Measurements from ENCODE around the gene HS1BP3.

DNA sequence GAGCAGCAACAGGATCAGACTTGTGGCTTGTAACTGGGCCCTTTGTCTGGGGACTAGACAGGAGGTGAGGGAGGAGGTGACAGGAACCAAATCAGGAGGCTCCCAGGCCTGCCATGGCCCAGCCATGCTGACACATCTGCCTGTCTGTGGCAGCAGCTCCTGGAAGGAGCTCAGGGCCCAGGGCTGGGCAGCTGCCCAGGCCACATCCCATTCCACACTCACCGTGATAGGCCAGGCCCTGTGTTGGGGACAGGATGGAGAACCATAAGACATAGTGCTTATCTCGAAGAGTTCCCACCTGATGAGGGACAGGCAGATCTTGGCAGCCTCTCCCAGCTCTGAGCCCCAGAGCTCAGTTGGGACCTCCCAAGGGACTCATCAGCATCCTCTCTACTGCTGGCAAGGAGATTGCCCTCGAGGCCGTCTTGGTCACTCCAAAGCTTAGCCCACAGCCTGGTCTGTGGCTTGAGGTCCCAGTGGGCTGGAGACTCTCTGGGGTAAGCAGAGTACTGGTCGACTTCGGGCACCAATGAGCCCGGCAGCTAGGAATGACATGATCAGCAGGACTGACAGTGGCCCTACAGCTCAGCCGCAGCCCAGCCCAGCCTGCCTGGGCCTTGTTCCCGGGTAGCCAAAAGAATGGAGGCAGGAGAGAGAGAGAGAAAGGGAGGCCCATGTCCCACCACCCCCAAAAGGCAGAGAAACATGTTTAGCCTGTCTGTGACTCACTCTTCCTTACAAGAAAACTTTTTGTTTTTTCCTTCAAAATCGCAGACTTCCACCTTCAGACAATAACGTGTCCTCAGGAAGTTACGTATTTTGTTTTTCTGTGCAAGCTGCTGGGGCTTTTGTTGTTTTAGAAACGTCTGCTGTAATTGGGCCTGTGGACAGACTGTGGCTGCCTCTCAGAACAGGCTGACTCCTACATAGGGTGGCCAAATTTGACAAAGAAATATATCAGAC lies 82.1 kb downstream of the HS1BP3 start:
- no peak for TF ChIP-seq POLR2A (IDR thresholded peaks at IDR 0.05; ENCODE audit: extremely low read depth, insufficient read length)
- TF ChIP-seq, protein P1, sequence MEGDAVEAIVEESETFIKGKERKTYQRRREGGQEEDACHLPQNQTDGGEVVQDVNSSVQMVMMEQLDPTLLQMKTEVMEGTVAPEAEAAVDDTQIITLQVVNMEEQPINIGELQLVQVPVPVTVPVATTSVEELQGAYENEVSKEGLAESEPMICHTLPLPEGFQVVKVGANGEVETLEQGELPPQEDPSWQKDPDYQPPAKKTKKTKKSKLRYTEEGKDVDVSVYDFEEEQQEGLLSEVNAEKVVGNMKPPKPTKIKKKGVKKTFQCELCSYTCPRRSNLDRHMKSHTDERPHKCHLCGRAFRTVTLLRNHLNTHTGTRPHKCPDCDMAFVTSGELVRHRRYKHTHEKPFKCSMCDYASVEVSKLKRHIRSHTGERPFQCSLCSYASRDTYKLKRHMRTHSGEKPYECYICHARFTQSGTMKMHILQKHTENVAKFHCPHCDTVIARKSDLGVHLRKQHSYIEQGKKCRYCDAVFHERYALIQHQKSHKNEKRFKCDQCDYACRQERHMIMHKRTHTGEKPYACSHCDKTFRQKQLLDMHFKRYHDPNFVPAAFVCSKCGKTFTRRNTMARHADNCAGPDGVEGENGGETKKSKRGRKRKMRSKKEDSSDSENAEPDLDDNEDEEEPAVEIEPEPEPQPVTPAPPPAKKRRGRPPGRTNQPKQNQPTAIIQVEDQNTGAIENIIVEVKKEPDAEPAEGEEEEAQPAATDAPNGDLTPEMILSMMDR (IDR thresholded peaks at IDR 0.05; ENCODE audit: low read depth, low read length): no peak
- no peak for TF ChIP-seq MYC (IDR thresholded peaks at IDR 0.05; ENCODE audit: low read depth, low read length)
- TF ChIP-seq, protein P2, sequence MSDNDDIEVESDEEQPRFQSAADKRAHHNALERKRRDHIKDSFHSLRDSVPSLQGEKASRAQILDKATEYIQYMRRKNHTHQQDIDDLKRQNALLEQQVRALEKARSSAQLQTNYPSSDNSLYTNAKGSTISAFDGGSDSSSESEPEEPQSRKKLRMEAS (IDR thresholded peaks at IDR 0.05; ENCODE audit: low read depth, low read length): no peak

Data from NB4 (cell line).